D341Med (cell line): ENCODE measurements around the gene KRTAP1-3.
"Not testable (repeated sequence)": the region's sequence is repeated elsewhere in the genome, so short reads cannot be mapped to it uniquely, and the experiment has no call there.

Experiments used
- DNase-seq: peaks from one replicate; pipeline ENCODE4 v3.0.0; 2012; ENCODE audit warnings: low spot score

KRTAP1-3 gene

GRCh38 chr17:41034346-41034935 lies at the start of gene KRTAP1-3:
Gene KRTAP1-3 (minus strand): TSS chr17:41034874. CDS start chr17:41034821, 53 bp downstream.
- DNase-seq, result not testable (repeated sequence)

- not testable (repeated sequence) for DNase-seq
These were observed 49.6 kb upstream of the KRTAP1-3 start, which contains the start of gene KRTAP4-7 for GRCh38 chr17:41084100-41084856. Gene KRTAP4-7 (plus strand): TSS chr17:41084150. CDS start chr17:41084207, 57 bp downstream.

GRCh38 chr17:41083427-41083826 lies 48.8 kb upstream of the KRTAP1-3 start:
- not testable (repeated sequence) for DNase-seq

- DNase-seq, result no peak
These were observed 48.0 kb upstream of the KRTAP1-3 start for GRCh38 chr17:41082626-41083025.

GRCh38 chr17:41076788-41077187 lies 42.1 kb upstream of the KRTAP1-3 start:
- no peak for DNase-seq

- DNase-seq, result no peak
These were observed 39.0 kb upstream of the KRTAP1-3 start for GRCh38 chr17:41073676-41074075.

GRCh38 chr17:41071606-41072360 lies 37.1 kb upstream of the KRTAP1-3 start:
- DNase-seq, result no peak

- DNase-seq, result no peak
These were observed 34.4 kb upstream of the KRTAP1-3 start for GRCh38 chr17:41069031-41069430.

- no peak for DNase-seq
These were observed 32.6 kb upstream of the KRTAP1-3 start for GRCh38 chr17:41067281-41067680.

GRCh38 chr17:41065829-41066624 lies 31.4 kb upstream of the KRTAP1-3 start, which contains the start of gene KRTAP2-4:
Gene KRTAP2-4 (minus strand): TSS chr17:41065879. CDS start chr17:41065845, 34 bp downstream.
- no peak for DNase-seq

GRCh38 chr17:41065016-41065689 lies 30.5 kb upstream of the KRTAP1-3 start:
- not testable (repeated sequence) for DNase-seq

GRCh38 chr17:41064301-41064700 lies 29.6 kb upstream of the KRTAP1-3 start:
- DNase-seq, result no peak

GRCh38 chr17:41063449-41063848 lies 28.8 kb upstream of the KRTAP1-3 start:
- DNase-seq, result no peak

- DNase-seq, result no peak
These were observed 27.3 kb upstream of the KRTAP1-3 start for GRCh38 chr17:41061964-41062363.

GRCh38 chr17:41060052-41060604 lies 25.5 kb upstream of the KRTAP1-3 start, which contains the start of gene KRTAP2-3:
Gene KRTAP2-3 (minus strand): TSS chr17:41060114. CDS start chr17:41060050, 64 bp downstream.
- DNase-seq, result no peak

GRCh38 chr17:41059276-41060051 lies 24.8 kb upstream of the KRTAP1-3 start:
- DNase-seq, result not testable (repeated sequence)

GRCh38 chr17:41058741-41059140 lies 24.1 kb upstream of the KRTAP1-3 start:
- DNase-seq, result no peak

GRCh38 chr17:41057547-41057946 lies 22.9 kb upstream of the KRTAP1-3 start:
- no peak for DNase-seq

GRCh38 chr17:41055130-41055529 lies 20.5 kb upstream of the KRTAP1-3 start, which contains the start of gene KRTAP2-2:
Gene KRTAP2-2 (minus strand): TSS chr17:41055230. CDS start chr17:41055211, 19 bp downstream.
- not testable (repeated sequence) for DNase-seq

- not testable (repeated sequence) for DNase-seq
These were observed 19.9 kb upstream of the KRTAP1-3 start for GRCh38 chr17:41054556-41054955.
